GM10266 (cell line): Measurements from ENCODE around the gene CAPRIN2.

Source experiments
- DNase-seq: peaks from one replicate; pipeline ENCODE4 v3.0.0; 2012; ENCODE audit errors: extremely low spot score
- CTCF ChIP-seq: IDR thresholded peaks from 2 replicates; pipeline ENCODE4 v1.5.1; 2012; ENCODE audit warnings: mild to moderate bottlenecking, low read depth; ENCODE audit not compliant: control insufficient read depth, insufficient read depth; ENCODE audit errors: missing control alignments

The CAPRIN2 gene

GRCh38 chr12:30730011-30730410 lies 24.7 kb downstream of the CAPRIN2 start:
- no peak for DNase-seq
- no peak for TF ChIP-seq CTCF

DNA sequence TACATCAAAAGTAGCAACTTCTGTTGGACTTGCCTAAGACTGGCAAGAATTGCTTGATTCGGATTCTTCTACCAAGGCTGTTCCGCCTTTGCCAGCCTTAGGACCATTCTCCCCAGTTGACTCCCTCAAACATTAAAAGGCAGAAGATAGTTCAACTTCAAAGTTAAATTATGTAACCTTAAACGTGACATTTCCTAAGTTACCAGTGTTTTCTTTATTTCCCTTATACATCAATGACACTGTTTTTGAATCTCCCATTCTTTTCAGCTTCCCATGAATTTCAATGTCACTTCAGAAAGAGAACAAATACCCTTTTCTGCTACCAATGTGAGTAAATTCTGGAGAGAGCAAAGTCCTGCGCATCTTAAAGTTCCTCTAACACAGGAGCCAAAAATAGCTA lies 25.2 kb downstream of the CAPRIN2 start:
- no peak for TF ChIP-seq CTCF
- DNase-seq: no peak

DNA sequence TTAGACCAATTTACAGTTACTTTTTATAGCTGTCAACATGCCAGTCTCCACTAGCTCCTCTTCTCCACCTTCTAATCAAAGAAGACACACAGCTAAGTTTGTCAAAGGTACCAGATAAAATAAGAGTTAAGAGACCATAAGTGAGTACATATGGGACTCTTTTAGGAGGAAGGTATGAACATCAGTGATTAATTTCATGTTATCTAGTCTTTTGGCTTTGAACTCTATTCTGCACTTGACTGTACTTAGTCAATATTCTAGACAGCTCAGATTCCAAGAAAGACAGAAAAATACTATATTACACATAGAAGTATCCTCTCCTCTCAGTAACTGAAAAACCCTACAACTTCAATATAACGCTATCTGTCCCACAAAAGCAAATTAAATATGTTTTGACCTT lies 28.1 kb downstream of the CAPRIN2 start:
- TF ChIP-seq CTCF: no peak
- DNase-seq: no peak

DNA sequence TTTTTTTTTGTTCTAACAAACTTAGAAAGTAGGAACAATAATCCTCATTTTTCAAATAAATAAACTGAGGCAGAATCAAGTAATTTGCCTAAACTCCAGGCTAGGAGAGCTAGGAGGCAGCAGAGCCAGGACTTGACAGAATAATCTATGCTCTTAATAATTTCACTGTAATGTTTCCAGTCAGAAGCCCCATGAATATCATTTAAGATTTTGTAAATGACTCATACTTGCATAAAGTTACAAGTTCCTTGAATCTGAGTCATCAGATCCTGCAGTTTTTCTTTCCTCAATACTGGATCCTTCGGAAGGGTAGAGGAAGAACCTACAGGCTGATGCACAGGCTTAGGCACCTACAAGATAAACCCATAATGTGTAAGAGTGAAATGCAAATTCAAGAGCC lies 29.0 kb downstream of the CAPRIN2 start:
- no peak for TF ChIP-seq CTCF
- DNase-seq: no peak

DNA sequence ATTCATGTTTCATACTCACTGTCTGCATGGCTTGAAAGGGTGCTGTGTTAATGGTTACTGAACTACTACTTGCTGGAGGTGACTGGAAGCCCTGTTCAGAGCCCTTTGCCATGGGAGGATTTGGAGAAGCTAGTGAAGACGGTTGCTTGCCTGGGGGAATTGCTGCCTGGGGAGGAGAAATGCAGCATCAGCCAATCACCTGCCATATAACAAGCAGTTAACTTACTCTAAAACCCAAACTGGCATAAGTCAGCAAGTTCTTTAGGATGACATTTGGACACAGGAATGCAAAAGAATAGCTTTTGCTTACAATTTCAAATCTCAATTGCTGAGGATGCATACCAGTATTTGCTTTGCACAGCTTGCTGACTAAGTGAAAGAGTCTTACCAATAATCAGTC lies 35.7 kb downstream of the CAPRIN2 start:
- DNase-seq: no peak
- no peak for TF ChIP-seq CTCF

GRCh38 chr12:30707613-30708342 lies 47.0 kb downstream of the CAPRIN2 start:
- no peak for TF ChIP-seq CTCF
- DNase-seq: no peak

- no peak for TF ChIP-seq CTCF
- DNase-seq: no peak
Observed at GRCh38 chr12:30706476-30706875, 48.3 kb downstream of the CAPRIN2 start.
